K562 treated with DMSO at 1 percent for 4 hours (cell line): ENCODE data around the gene GPR152. TPM values are rescaled to one million over a fixed set of nuclear protein-coding genes. Genes with fewer than 3 reads are reported as not detected.

Experiments used
- total RNA-seq: library from RNA; unstranded; fragments of 300-600 nt; gene quantifications from 2 replicates; pipeline ENCODE4 v1.2.3, GENCODE V29; 2022; ENCODE audit not compliant: insufficient read depth

GPR152 gene, protein sequence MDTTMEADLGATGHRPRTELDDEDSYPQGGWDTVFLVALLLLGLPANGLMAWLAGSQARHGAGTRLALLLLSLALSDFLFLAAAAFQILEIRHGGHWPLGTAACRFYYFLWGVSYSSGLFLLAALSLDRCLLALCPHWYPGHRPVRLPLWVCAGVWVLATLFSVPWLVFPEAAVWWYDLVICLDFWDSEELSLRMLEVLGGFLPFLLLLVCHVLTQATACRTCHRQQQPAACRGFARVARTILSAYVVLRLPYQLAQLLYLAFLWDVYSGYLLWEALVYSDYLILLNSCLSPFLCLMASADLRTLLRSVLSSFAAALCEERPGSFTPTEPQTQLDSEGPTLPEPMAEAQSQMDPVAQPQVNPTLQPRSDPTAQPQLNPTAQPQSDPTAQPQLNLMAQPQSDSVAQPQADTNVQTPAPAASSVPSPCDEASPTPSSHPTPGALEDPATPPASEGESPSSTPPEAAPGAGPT
- total RNA-seq = not detected in 2 replicates

DNA sequence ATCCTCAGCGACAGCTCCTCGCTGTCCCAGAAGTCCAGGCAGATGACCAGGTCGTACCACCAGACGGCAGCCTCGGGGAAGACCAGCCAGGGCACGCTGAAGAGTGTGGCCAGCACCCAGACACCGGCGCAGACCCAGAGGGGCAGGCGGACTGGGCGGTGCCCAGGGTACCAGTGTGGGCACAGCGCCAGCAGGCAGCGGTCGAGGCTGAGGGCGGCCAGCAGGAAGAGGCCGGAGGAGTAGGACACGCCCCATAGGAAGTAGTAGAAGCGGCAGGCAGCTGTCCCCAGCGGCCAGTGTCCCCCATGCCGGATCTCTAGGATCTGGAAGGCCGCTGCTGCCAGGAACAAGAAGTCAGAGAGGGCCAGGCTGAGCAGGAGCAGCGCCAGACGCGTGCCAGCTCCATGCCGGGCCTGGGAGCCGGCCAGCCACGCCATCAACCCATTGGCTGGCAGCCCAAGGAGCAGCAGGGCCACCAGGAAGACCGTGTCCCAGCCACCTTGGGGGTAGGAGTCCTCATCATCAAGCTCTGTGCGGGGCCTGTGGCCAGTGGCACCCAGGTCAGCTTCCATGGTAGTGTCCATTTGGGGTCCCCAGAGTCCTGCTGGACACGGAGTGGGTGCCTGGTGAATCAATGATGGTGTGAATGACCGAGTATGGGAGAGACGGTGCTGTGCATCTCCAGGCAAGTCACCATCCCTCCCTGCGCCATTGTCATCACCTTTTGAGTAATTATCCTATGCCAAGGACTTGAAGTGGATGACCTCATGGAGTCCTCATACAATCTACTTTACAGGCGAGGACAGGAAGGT, at the start of gene GPR152:
GPR152 (minus strand) TSS at position 589 of the 812 bp plus-strand sequence; CDS start at position 584, 5 bp downstream.

DNA sequence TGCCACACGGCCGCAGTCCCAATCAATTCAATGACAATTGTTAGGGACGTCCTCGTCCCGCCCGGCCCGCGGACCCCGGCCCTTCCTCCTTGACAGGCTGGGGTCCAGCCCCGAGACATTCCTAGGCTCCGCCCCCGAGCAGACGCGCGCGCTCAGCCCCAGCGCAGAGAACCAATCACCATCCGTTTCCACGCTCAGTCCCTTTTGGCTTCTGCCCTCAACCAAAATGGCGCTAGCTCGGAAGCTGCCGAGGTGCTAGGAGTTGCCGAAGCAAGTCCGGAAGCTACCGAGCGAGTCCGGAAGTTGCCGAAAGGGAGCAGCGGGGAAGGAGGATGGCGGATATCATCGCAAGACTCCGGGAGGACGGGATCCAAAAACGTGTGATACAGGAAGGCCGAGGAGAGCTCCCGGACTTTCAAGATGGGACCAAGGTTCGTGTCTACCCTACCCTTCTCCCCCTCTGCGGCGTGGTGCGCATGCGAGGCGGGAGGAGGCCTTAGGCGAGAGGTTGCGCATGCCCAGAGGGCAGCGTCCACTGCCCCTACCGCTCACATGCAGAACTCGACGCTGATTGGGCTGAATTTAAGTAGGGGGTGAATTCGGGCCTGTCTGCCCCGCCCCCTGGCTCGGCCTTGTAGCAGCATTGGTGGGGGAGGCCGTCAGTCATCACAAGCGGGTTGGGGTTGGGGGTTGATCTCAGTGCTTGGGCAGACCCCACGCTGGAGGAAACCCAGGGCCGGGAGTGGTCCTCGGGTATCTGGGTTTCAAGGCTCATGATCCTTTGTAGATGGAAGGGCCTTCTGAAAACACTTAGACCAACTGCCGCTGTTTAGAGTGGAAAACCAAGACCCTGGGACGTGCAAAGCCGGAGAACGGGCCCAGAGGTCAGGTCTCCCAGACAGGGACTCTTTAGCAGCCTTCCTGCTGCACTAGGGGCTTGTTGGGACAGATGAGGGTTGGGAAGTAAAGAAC, 30.6 kb upstream of the GPR152 start, which contains the start of gene AIP:
AIP (plus strand) TSS at position 200 of the 972 bp plus-strand sequence; CDS start at position 333, 133 bp downstream.

DNA sequence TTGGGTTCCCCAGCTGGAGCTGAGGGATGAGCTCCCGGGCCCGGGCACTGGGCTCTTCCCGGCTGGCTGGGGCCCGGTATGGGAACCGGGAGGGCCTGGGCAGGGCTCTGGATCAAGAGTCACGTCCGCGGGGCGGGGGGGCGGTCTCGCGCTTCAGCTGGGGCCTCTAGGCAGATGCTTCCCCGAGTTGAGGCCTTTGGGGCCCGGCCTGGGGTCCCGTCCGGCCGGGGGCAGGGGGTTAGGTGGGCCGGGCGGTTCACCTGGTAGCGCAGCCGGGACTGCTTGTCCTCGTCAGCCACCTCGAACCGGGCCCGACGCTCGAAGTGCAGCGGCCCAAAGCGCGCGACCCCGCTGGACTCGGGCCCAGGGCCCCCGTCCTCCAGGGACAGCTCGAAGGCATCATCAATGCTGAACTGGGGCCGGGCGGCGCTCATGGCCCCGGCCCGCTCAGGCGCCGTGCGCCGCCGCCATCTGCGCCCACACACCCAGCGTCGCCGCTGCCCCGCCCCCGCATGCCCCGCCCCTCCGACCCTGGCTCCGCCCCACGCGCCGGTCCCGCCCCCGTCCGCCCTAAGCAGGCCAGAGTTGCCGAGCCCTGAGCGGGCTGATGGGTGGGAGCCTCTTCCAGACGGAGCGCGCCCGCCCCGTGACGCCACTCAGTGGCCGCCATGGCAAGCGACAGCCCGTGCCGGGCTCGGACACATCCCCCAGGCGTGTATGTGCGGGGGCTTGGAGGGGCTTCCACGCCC, 16.4 kb upstream of the GPR152 start, which contains the start of gene TMEM134:
TMEM134 (minus strand) TSS at position 493 of the 749 bp plus-strand sequence; CDS start at position 434, 59 bp downstream.

DNA sequence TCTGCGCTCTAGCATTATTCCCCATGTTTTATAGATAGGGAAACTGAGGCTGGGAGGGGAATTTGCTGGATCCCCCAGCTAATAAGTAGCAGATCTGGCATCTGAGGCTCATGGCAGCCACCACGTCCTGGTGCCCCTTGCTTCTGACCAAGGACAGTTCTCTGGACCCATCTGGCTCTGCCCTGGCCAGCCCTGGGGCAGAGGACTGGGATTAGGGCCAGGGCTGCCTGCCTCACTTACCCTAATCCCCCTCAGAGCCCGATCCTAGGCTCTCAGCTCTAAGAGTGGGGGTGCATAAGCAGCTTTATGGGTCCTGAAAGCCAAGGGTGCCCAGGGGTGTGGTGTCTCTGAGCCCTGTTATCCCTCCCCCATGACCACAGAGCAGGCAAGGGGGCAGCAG, 2.5 kb upstream of the GPR152 start, which contains the start of gene CABP4:
CABP4 (plus strand) TSS at position 301 of the 400 bp plus-strand sequence; CDS start at position 371, 70 bp downstream.

DNA sequence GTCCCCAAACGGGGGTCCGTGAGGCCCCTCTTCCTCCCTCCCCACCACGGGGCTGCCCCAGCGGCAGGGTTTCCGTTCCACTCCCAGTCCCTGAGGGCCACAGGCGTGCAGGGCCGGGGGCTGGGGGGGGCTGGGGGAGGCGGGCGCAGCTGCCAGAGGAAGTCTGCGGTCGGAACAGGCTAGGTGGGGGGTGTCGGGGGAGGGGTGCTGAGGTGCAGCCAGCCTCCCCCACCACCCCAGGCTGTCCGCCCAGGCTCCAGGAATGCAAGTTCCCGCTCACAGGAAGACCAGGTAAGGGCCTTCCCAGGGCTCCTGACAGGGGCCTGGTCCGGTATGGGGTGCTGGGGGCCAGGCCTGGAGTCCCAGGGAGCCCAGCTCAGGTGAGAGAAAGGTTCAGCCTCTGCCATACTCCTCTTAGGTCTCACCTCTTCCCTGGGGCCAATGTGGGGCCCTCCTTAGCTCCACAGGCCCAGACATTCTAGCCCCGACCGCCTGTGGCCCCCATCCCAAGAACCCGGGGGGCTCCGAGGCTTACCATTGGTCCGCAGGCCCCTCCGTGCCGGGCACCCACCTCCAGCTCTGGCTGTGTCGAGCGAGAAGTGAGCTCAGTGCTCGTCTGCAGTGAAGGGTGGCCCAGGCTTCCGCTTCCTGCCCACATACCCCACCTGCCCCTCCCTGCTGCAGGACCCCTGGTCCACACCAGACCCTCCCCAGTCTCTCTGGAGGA, 15.3 kb downstream of the GPR152 start, which contains the start of gene PTPRCAP:
PTPRCAP (minus strand) TSS at position 601 of the 727 bp plus-strand sequence; CDS start at position 538, 63 bp downstream.

DNA sequence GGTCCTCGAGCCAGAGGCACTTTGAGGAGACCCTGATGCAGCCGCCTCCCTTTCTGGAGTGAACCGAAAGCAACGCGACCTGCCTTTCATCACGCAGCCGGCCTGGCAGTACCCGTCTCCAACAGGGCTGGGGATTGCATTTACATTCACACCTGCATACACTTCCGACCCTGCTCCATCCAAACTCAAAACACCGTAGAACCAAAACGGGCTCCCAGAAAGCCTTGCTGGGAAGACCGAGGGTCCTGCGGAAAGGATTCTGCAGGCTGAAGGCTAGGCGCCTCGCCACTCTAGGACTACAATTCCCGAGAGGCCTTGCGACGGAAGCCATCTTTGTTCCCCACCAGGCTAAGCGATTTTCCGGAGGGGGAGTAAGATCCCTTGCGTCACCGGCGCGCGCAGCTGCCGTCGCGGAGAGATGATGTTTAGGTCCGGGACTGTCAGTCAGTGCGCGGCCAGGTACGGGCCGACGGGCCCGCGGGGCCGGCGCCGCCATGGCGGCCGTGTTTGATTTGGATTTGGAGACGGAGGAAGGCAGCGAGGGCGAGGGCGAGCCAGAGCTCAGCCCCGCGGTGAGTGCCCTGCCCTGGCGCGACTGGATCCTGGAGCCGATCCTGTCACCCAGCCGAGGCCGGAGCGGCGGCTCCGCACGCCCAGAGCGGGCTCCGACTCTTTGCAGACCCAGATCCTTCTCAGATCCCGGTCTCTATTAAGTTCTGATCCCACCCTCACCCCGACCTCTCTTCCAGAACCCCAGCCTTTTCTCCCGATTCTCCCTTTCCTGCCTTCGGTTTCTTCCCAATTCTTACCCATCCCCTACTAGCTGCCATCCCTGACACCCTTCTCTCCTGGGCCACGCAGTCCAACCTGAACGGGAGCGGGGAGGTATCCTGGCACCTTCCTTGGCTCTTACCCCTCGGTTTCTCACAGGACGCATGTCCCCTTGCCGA, 24.2 kb downstream of the GPR152 start, which contains the start of gene RPS6KB2:
RPS6KB2 (plus strand) TSS at position 443 of the 950 bp plus-strand sequence; CDS start at position 495, 52 bp downstream.

DNA sequence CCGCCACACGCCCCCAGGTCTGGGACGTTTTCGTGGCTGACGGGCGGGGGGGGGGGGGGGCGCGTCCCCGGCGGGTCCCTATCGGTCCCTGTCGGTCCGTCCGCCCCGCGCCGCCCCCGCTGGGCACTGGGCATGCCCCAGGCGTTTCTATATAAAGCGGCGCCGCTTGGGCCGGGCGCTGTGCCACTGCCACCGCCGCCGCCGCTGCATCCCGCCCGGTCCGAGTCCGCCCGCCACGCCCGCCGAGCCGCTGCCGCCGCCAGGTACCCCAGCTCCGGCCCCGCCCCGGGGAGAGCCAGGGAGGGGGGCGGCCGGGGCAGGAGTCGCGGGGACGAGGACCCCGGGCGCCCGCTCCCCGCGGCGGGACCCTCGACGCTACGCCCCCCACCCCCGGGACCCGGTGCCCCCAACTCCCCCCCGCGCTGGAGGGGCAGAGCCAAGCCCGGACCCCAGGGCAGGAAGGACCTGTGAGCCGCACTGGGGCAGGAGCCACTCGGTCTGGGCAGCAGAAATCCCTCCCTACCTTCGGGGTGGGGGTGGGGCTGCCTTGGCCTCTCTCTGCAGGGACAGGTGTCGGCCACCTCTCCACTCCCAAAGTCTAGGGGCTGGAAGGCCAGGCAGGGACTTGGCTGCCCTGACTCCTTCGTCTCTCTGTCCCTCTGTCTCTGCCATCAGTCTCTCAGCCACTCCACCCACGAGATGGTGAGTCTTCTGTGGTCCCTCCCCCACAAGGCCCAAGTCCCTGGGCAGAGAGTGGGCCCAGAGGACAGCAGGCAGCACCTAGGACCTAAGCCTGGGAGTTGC, 36.8 kb downstream of the GPR152 start, which contains the start of gene CARNS1:
CARNS1 (plus strand) TSS at position 178 of the 804 bp plus-strand sequence; CDS start at position 700, 522 bp downstream.

DNA sequence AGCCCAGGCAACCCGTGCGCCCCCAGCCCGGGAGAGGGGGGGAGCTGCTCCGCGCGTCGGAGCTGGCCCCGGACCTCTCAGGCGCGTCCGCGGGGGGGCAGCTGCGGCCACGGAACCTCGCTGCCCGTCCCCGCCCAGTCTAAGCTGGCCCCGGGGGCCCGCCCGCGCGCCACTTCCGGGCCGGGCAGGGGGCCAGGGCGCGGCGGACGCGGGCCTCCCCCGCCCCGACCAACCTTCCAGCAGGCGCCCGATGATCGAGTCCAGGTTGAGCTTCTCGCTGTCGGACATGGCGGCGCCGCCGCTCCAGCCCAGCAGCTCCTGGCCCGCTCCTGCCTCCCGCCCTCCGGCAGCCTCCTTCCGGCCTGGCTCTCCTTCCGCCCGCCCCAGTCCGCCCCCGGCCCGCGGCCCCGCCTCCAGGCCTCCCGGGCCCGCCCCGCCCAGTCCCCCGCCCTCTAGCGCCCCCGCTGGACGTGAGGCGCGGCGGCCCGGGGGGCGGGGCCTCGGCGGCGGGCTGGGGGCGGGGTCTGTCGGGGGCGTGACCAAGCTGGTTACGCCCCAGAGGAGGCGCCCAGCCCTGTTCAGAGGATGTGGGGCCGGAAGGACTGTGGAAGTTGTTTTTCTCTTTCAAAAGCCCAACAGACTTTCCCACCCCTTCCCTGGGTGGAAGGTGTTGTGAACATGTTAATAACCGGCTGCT, 50.9 kb downstream of the GPR152 start, which contains the start of gene PPP1CA:
PPP1CA (minus strand) TSS at position 364 of the 697 bp plus-strand sequence; CDS start at position 288, 76 bp downstream.

Other genes with a start within 250 kb of the GPR152 start
- gene GRK2, start 186.3 kb downstream of the GPR152 start, total RNA-seq = 131 and 142 TPM in 2 replicates
- gene ANKRD13D, start 163.4 kb downstream of the GPR152 start, total RNA-seq = 40.8 and 46.3 TPM in 2 replicates
- 3.9 and 8.5 TPM in 2 replicates for gene SSH3, start 149.2 kb downstream of the GPR152 start, total RNA-seq
- 82.5 and 123 TPM in 2 replicates for gene POLD4, start 99.2 kb downstream of the GPR152 start, total RNA-seq
- gene CLCF1, start 79.1 kb downstream of the GPR152 start, total RNA-seq = 1.0 and 1.2 TPM in 2 replicates
- 38.7 and 39.2 TPM in 2 replicates for gene RAD9A, start 60.7 kb downstream of the GPR152 start, total RNA-seq
- gene PPP1CA, start 50.9 kb downstream of the GPR152 start, total RNA-seq = 321 and 325 TPM in 2 replicates
- gene TBC1D10C, start 48.6 kb downstream of the GPR152 start, total RNA-seq = 1.4 and 1.7 TPM in 2 replicates
- not detected in 2 replicates for gene CARNS1, start 37.1 kb downstream of the GPR152 start, total RNA-seq
- gene RPS6KB2, start 24.2 kb downstream of the GPR152 start, total RNA-seq = 72.1 and 83.4 TPM in 2 replicates
- 2.1 and 2.5 TPM in 2 replicates for gene PTPRCAP, start 15.0 kb downstream of the GPR152 start, total RNA-seq
- 222 and 228 TPM in 2 replicates for gene CORO1B, start 9.3 kb downstream of the GPR152 start, total RNA-seq
- gene CABP4, start 2.6 kb upstream of the GPR152 start, total RNA-seq = not detected in 2 replicates
- gene TMEM134, start 16.5 kb upstream of the GPR152 start, total RNA-seq = 44.8 and 54.3 TPM in 2 replicates
- 111 and 127 TPM in 2 replicates for gene AIP, start 30.3 kb upstream of the GPR152 start, total RNA-seq
- gene PITPNM1, start 52.6 kb upstream of the GPR152 start, total RNA-seq = 39.7 and 47.4 TPM in 2 replicates
- 117 and 122 TPM in 2 replicates for gene CDK2AP2, start 55.4 kb upstream of the GPR152 start, total RNA-seq
- not detected in 2 replicates for gene CABP2, start 70.7 kb upstream of the GPR152 start, total RNA-seq
- 2,202 and 2,224 TPM in 2 replicates for gene GSTP1, start 131.1 kb upstream of the GPR152 start, total RNA-seq
- gene NDUFV1, start 154.2 kb upstream of the GPR152 start, total RNA-seq = 188 and 204 TPM in 2 replicates
- 12.3 and 16.7 TPM in 2 replicates for gene NUDT8, start 177.2 kb upstream of the GPR152 start, total RNA-seq
- not detected in 2 replicates for gene TBX10, start 187.0 kb upstream of the GPR152 start, total RNA-seq
- gene ACY3, start 198.0 kb upstream of the GPR152 start, total RNA-seq = not detected in 2 replicates
- gene ALDH3B2, start 221.9 kb upstream of the GPR152 start, total RNA-seq = not detected in 2 replicates